ENCODE results near the gene PTAFR.

Gene PTAFR

GRCh38 chr1:28136169-28136921 lies 40.1 kb downstream of the PTAFR start:
- DNase-seq (ENCODE audit: extremely low spot score), result no peak
- CTCF ChIA-PET, result interaction anchor here (0.7 to 3.6 kb wide), 10 partner anchors 12 to 73 kb away, joined by 3 to 16 read pairs (median 4); no protein-coding TSS in a partner anchor
- no peak for TF ChIP-seq CTCF (IDR thresholded peaks at IDR 0.05; ENCODE audit: control extremely low read depth, extremely low read depth, low read depth, missing control alignments)
- POLR2A ChIA-PET, result no interaction called here

GRCh38 chr1:28135371-28136168 lies 40.9 kb downstream of the PTAFR start:
- no peak for TF ChIP-seq CTCF (IDR thresholded peaks at IDR 0.05; ENCODE audit: control extremely low read depth, extremely low read depth, low read depth, missing control alignments)
- POLR2A ChIA-PET, result interaction anchor here (0.7 kb wide), 1 partner anchor 444 kb away, joined by 3 read pairs; no protein-coding TSS in a partner anchor
- DNase-seq (ENCODE audit: extremely low spot score), result no peak
- CTCF ChIA-PET, result interaction anchor here (0.7 to 3.6 kb wide), 7 partner anchors 13 to 73 kb away, joined by 3 to 16 read pairs (median 4); no protein-coding TSS in a partner anchor

GRCh38 chr1:28134651-28135207 lies 41.8 kb downstream of the PTAFR start:
- TF ChIP-seq CTCF (IDR thresholded peaks at IDR 0.05; ENCODE audit: control extremely low read depth, extremely low read depth, low read depth, missing control alignments), result no peak
- DNase-seq (ENCODE audit: extremely low spot score), result no peak
- ChIA-PET CTCF (interaction anchor here (0.9 to 3.6 kb wide), 6 partner anchors 12 to 74 kb away, joined by 3 to 16 read pairs (median 4); no protein-coding TSS in a partner anchor), POLR2A (interaction anchor here (0.7 kb wide), 1 partner anchor 445 kb away, joined by 3 read pairs; no protein-coding TSS in a partner anchor)

GRCh38 chr1:28132171-28133167 lies 44.0 kb downstream of the PTAFR start:
- POLR2A ChIA-PET, result no interaction called here
- CTCF ChIA-PET, result interaction anchor here (0.8 to 1.6 kb wide), 3 partner anchors 10 to 24 kb away, joined by 3 read pairs; no protein-coding TSS in a partner anchor

GRCh38 chr1:28130901-28131300 lies 45.6 kb downstream of the PTAFR start:
- DNase-seq (ENCODE audit: extremely low spot score), result no peak
- CTCF ChIA-PET, result interaction anchor here (2.0 kb wide), 1 partner anchor 43 kb away, joined by 5 read pairs; the partner anchor contains the start of gene EYA3
- no peak for TF ChIP-seq CTCF (IDR thresholded peaks at IDR 0.05; ENCODE audit: control extremely low read depth, extremely low read depth, low read depth, missing control alignments)
- POLR2A ChIA-PET, result no interaction called here

More at GRCh38 chr1:28132171-28133167, 44.0 kb downstream of the PTAFR start:
- no peak for DNase-seq (ENCODE audit: extremely low spot score)
- TF ChIP-seq CTCF (IDR thresholded peaks at IDR 0.05; ENCODE audit: control extremely low read depth, extremely low read depth, low read depth, missing control alignments), result no peak
